ENCODE measurements around the gene BLCAP.

The BLCAP gene

DNA sequence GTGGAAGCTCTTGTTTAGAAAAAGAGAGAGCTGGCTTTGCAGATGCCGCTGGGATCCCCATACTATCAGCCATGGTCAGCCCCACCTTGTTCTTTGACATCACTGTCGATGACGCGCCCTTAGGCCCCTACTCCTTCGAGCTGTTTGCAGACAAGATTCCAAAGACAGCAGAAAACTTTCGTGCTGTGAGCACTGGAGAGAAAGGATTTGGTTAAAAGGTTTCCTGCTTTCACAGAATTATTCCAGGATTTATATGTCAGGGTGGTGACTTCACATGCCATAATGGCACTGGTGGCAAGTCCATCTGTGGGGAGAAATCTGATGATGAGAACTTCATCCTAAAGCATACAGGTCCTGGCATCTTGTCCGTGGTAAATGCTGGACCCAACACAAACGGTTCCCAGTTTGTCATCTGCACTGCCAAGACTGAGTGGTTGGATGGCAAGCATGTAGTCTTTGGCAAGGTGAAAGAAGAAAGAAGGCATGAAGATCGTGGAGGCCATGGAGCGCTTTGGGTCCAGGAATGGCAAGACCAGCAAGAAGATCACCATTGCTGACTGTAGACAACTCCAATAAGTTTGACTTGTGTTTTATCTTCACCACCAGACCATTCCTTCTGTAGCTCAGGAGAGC is 2.4 kb upstream of the BLCAP start:
- no peak for DNase-seq (ENCODE audit: low read depth in 2 of 2, low spot score in 1 of 2)

DNA sequence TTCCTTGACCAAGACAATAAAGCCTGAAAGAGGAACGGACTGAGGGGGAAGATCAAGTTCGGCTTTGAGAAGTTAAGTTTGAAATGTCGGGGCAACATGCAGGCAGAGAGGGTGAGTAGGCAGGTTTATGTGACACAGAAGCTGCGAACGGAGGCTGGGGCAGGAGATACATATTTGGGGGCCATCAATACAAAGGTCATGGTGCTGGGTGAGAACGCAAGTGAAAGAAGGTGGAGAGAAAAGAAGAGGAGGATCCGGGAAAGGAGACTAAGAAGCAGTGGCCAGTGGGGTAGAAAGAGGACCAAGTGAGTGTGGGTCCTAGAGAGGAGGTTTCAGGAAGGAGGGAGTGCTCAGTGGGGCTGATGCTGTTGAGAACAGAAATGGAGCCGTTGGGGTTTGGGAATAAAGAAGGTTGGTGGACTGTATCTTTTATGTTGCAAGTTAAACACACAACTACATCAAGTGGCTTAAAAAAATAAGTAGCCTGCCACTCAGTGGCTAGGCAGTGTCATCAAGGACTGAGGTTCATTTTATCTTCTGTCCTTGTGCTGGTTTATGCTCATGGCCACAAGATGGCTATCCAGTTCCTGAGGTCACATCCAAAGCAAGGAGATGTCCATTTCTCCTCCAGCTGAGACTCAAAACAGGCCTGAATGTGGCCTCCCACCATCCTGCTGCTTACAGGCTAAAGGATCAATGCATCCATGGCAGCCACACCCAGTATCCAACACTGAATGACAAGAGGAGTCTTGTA is 1.7 kb upstream of the BLCAP start:
- no peak for DNase-seq (ENCODE audit: low read depth in 2 of 2, low spot score in 1 of 2)

DNA sequence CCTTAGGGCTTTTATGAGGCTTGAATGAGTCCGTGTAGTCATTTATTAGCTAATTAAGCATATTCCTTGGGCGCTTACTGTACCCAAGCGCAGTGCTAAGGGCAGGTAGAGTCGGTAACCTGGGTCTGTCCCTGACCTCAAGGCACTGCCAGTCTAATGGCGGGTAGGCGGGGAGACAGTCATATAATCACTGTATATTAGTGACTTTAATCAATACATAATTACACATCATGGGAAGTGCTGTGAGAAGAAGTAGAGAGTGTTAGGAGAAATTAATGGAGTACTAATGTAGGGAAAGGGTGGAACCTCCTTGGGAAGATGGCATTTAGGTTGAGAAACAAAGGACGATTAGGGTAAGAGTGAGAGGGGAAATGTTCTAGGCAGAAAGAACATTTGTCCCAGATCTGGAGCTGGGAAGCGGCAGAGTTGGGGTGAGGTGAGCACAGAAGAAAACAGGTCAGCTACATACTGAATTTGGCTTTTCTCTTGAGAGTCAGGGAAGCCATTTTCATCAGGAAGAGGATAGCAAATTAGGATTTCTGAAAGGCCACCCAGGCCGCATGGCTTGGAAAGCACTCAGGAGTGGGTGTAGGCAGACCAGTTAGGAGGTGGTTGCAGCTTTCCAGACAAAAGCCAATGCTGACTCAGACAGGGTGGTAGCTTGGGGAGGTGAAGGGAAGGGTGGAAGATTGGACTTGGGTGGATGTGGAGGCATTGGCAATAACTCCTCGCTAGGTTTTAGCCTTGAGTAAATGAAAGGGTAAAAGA is 954 bp upstream of the BLCAP start:
- DNase-seq (ENCODE audit: low read depth in 2 of 2, low spot score in 1 of 2), result no peak

DNA sequence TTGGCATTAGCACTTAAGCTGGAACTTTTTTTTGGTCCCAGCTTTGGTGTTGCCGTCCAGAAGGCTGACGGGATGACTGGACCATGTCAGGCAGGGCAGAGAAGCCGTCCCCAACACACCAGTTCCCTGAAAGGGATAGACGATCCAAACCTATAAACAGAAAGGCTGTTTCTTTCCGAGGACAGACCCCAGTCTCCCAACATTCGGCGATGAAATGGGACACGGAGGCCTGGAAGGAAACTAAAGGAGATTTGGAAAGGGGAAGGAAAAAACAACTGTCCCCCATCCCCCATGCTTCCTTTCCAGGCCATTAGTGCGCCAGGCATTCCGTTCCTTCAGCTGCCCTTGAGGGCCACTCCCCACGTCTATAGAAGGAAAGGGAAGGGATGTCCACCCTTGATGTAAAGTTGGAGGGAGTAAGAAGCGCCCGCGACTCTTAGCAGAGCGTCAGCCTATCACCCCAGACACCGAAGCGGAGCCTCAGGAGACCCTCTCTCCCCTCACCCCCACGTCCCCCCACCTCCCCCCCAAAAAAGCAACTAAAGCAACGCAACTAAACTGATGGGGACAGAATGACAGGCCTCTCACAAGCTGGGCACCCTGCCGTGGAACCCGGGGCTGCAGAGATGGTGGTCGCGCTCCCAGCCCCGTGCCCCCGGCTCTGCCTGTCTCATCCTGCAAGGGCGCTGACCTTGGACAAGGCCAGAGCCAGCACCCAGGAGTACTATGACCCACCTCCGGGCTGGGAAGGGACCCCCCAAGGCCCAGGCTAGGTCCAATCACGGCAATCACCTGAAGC is 638 bp downstream of the BLCAP start:
- no peak for DNase-seq (ENCODE audit: low read depth in 2 of 2, low spot score in 1 of 2)

DNA sequence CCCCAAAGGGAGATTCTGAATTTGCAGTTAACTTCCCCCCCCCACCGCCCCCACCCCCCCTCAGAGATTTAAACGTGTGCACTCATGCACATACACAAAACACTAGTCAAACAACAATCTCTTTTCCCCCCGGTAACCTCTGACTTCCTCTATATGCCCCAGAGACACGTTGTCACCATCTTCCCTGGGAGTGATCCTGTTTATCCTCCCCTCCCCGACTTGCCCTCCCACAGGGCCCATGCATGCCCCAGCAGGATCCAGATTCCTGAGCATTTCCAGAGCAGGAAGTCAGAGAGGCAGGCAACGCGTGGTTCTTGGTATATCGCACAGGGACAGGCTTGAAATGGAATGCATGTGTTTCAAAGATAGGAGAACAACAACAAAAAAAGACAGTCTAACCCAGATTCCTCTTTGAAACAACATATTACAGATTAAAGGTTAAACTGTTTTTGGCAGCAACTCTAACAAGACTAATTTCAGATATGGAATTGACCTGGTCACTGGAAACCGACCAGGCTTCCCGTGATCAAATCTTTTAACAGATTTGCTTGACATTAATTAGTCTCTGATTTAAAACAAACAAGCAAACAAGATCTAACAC is 1.3 kb downstream of the BLCAP start:
- DNase-seq (ENCODE audit: low read depth in 2 of 2, low spot score in 1 of 2), result no peak

GRCh38 chr20:37525810-37526209 is 1.9 kb downstream of the BLCAP start:
- no peak for DNase-seq (ENCODE audit: low read depth in 2 of 2, low spot score in 1 of 2)

DNA sequence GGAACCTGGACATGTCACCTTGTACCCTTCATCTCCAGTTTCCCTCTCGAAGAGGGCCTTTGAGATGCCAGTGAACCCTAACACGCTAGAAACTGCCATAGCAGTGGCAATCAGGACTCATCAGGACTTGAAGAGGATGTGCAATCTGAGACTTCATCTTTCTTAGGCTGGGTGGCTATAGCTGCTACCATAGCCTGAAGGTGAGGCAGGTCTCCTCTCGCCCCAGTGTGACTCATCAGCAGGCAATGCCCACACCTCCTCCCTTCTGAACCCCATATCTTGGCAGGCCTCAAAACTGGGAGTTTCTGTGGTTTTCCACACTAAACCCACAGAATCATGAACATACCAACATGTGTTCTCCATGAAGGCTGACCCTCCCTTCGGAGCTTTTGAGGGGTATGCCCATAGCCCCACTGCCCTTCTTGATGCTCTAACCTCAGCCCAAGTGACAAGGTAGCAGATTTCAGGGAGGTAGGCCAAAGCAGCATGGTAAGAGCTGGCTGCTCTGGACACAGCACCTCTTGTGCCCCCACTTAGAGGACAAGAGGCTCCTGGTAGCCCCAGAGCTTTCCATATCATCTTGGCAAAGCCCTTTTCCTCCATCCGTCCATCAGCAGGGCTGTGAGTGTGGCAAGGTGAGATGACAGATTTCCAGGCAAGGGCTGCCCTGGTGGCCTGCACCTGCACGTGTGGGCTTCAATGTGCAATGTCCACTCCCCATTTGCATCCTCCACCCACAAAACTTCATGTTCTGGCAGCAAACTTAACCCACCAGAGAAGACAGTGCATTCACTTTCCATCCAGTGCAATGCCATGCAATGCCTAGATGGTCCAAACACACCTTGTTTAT is 2.6 kb downstream of the BLCAP start:
- no peak for DNase-seq (ENCODE audit: low read depth in 2 of 2, low spot score in 1 of 2)

DNA sequence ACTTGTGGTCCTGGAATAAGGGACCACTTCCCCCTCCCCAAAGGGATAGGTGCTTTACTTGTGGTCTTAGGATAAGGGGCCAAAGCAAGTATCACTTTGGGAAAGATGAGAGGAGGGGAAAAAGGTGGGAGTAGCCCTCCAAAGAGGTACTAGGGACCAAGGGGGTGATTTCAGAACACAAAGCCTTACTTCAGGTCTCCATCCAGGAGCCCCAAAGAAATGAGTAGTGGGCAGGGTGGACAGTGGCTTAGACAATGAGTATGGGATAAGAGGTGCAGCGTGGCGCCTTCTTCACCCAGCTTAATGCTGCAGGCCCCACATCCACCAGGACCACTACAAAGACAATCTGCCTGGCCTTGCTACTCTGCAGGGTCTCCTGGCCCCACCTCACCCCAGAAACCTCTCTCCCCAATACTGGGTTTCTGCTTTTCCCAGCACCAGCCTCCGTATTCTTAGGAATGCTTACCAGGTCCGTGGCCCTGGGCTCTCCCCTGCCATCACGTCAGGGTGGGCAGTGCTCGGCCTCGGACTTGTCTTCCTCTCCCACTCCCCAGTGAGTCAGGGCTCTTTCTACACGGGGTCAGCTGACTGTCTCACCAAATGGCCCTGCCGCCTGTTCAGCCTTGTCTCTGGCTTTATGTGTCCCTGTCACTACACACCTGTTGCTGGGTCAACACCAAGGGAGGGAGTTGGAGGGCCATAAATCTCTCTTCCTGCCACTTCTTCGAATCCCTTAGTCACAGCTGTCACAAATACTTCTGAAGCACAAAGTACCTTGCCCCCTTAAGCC is 3.6 kb downstream of the BLCAP start:
- DNase-seq (ENCODE audit: low read depth in 2 of 2, low spot score in 1 of 2), result no peak

GRCh38 chr20:37523012-37523391 is 4.7 kb downstream of the BLCAP start:
- no peak for DNase-seq (ENCODE audit: low read depth in 2 of 2, low spot score in 1 of 2)

DNA sequence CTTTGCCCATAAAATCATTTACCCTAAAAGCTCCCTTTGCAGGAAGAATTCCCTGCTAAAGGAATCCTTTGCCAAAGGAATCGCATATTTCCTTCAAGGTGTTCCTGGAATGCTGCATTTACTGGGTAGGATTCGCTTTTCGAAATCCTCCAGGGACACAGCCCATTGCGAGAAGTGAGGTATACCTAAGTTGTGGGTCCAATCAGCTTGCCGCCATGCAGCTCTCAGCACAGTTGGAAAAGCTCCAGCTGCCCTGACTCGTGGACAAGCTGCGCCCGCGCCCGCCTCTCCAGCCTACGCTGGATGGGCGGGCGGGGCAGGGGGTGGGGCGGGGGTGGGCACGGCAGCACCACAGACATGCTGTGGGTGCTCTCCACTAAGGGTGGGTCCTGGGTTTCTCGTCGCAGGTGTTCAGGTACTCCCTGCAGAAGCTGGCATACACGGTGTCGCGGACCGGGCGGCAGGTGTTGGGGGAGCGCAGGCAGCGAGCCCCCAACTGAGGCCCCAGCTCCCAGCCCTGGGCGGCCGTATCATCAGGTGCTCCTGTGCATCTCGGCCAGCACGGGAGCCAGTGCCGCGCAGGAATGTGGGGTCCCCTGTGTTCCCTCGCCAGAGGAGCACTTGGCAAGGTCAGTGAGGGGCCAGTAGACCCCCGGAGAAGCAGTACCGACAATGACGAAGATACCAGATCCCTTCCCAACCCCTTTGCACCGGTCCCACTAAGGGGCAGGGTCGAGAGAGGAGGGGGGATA is 5.2 kb downstream of the BLCAP start:
- DNase-seq (ENCODE audit: low read depth in 2 of 2, low spot score in 1 of 2), result no peak

DNA sequence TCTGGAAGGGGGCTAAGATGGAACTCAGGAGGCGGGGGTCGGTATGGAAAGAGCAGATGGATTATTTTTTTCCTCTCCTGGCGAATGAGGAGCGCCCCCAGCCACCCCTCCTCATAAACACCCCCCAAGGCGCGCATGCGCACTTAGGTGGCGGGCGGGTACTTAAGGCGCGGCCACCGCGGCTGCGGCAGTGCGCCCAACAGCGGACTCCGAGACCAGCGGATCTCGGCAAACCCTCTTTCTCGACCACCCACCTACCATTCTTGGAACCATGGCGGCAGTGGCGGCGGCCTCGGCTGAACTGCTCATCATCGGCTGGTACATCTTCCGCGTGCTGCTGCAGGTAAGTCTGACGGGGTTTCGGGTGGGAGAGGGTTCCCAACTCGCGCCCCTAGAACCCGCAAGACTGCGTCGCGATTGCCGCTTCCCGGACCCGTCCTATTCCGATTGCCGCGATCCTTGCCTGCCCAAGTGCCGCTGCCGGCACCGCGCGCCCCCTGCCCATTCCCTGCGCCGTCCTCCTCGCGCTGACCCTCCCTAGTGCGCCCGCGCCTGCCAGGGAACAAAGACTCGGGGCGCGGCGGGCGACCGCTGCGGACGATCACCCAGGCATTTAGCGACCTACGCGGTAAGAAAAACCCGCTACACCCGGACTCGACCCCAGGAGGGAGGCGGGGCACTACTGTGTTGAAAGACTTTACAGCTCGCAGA is 6.5 kb downstream of the BLCAP start, which contains the start of gene NNAT:
TSS of gene NNAT (plus strand) at position 190 of the 711 bp plus-strand sequence. CDS start at position 272, 82 bp downstream.
- DNase-seq (ENCODE audit: low read depth in 2 of 2, low spot score in 1 of 2), result no peak

DNA sequence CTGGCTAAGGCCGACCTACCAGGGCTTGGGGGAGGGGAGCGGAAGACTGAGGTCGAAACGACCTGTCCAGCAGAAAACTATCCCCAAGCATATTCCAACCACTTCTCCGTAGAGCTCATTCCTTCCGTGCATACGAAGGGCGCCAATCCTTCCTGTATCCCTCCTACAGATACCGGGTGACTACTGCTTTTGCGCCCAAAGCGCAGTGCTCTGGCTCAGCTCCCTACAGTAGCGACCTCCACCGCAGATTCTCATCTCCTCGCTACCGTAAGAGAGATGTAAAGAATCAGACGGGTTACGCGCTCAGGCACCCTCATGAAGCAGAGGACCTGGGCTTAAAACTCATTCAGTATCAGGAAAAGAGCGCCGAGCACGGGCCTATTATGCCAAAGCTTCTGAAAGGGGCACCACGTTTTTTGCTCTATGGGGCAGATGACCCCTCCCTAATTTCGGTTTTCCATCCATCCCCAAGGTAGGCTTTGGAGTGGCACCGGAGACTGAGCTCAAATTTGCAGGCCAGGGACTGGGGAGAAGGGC is 7.2 kb downstream of the BLCAP start:
- no peak for DNase-seq (ENCODE audit: low read depth in 2 of 2, low spot score in 1 of 2)

DNA sequence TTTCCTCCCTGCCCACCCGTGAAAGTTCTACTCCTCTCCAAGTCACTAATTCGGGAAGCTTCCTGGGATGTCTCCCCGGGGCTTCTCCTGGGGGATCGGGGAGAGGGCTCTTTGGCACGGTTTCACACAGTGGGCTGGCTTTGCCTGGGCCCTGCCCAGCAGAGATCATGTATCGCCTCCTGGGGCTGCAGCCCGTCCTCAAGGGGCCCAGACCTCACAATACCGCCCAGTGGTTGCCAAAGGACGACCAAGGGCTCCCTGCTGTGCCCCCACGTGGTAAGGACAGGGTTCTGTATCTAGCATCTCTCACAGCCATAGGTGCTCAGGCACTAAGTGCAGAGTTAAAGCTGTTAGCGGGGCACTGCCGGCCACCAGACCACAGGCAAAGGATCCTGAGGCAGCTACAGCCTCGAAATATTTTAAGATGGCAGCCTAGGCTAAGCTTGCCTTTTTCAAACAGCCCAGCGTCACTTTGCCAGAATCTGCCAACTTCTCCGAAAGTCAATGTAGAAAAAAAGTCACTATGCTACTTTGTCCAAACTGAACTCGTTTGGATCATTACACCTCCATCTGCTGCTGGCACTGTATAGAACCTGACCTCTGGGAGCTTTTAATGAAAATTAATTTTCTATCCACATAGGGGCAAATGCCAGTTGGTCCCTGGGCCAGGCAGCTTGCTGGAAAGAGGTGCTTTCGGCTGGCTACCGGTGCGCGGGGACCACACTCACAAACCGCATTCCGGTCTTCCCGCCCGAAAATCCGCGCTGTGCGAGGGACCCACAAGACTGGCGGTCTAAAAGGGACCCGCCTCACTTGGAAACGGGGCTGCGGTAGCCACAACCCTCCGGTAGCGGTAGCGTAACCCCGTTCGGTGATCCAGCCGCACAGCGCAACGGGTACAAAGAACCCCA is 7.9 kb downstream of the BLCAP start:
- no peak for DNase-seq (ENCODE audit: low read depth in 2 of 2, low spot score in 1 of 2)

- DNase-seq (ENCODE audit: low read depth in 2 of 2, low spot score in 1 of 2), result no peak
Observed at GRCh38 chr20:37518606-37519507, 8.8 kb downstream of the BLCAP start.

- DNase-seq (ENCODE audit: low read depth in 2 of 2, low spot score in 1 of 2), result no peak
Observed at GRCh38 chr20:37518059-37518458, 9.6 kb downstream of the BLCAP start.

Data from stimulated activated CD8-positive, alpha-beta memory T cell treated with anti-CD3 and anti-CD28 coated beads, Interleukin-4, amount 100 ng/mL, for 4 hours (primary cell).